Osteoblast (primary cell): ENCODE data around the gene PHACTR1. TPM values are rescaled to one million over a fixed set of nuclear protein-coding genes. Genes with fewer than 3 reads are reported as not detected.

Experiments
- DNase-seq: peaks from one replicate; pipeline ENCODE4 v3.0.0; 2011; ENCODE audit warnings: low spot score, mixed read lengths; ENCODE audit not compliant: insufficient read length; ENCODE audit errors: missing footprints
- H2AFZ ChIP-seq: 2 replicates; pipeline ENCODE4 v1.6.0; 2011; ENCODE audit warnings: mild to moderate bottlenecking, low read length
- H3K27ac ChIP-seq: 2 replicates; pipeline ENCODE4 v1.5.1; 2011; ENCODE audit warnings: mild to moderate bottlenecking, low read depth, low read length, moderate library complexity
- H3K27me3 ChIP-seq: 2 replicates; pipeline ENCODE4 v1.6.0; 2012; ENCODE audit warnings: mild to moderate bottlenecking, control low read depth, inconsistent platforms, low read length, moderate library complexity; ENCODE audit not compliant: insufficient read depth
- H3K36me3 ChIP-seq: 2 replicates; pipeline ENCODE4 v1.5.1; 2011; ENCODE audit warnings: mild to moderate bottlenecking, low read length, control low read depth, moderate library complexity; ENCODE audit not compliant: insufficient read depth
- H3K4me1 ChIP-seq: 2 replicates; pipeline ENCODE4 v1.5.1; 2011; ENCODE audit warnings: mild to moderate bottlenecking, low read length, control low read depth, moderate library complexity; ENCODE audit not compliant: insufficient read depth
- H3K4me2 ChIP-seq: 2 replicates; pipeline ENCODE4 v1.6.0; 2011; ENCODE audit warnings: mild to moderate bottlenecking, low read length; ENCODE audit not compliant: insufficient read depth
- H3K4me3 ChIP-seq: fragments of 200-600 bp; sonication (generic); 3 replicates; pipeline ENCODE4 v1.5.1; 2012; ENCODE audit warnings: mild to moderate bottlenecking, low read length, inconsistent platforms; ENCODE audit not compliant: insufficient read depth
- H3K79me2 ChIP-seq: 2 replicates; pipeline ENCODE4 v1.6.0; 2012; ENCODE audit warnings: mild to moderate bottlenecking, low read length, control low read depth, inconsistent platforms; ENCODE audit not compliant: insufficient read depth
- H3K9me3 ChIP-seq: 2 replicates; pipeline ENCODE4 v1.5.1; 2011; ENCODE audit warnings: low read depth, low read length, control low read depth
- H4K20me1 ChIP-seq: 2 replicates; pipeline ENCODE4 v1.6.0; 2012; ENCODE audit warnings: mild to moderate bottlenecking, low read length, control low read depth; ENCODE audit not compliant: insufficient read depth
- small RNA-seq: library from RNA; depleted of rRNA; stranded (forward); fragments of <200 nt; gene quantifications from one replicate; pipeline ENCODE3, GENCODE V24; 2012
- total RNA-seq: library from RNA; depleted of rRNA; stranded (reverse); fragments of >200 nt; gene quantifications from 2 replicates; pipeline ENCODE4 v1.2.3, GENCODE V29; 2012
- TF ChIP-seq, protein P1 (sequence below): IDR thresholded peaks from 2 replicates; pipeline ENCODE4 v1.5.1; 2011; ENCODE audit warnings: mild to moderate bottlenecking, low read depth, low read length, moderate library complexity; ENCODE audit errors: extremely low read depth

Gene PHACTR1
- total RNA-seq, 1 donor: 0.36 TPM

DNA sequence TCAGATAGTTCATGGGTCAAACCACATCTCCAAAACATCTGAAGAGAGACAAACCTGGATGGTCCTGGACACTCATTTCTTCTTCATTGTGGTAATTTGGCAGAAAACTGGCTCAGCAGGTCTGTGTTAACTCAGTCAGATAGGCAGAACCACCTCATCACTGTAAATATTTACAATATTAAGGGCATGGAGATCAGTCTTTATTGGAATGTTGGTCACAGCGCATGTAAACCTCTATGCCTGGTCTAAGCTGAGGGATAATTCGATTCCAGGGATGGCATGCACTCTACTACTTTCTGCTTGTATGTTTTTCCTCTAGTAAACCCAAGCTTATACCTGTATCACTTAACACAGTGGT lies 615.8 kb downstream of the PHACTR1 start:
- no peaks in the 10 kb centered on the region for H3K36me3 ChIP-seq
- no peaks in the 10 kb centered on the region for H3K9me3 ChIP-seq
- H3K4me3 ChIP-seq: no peak overlapping the region
- TF ChIP-seq, protein P1, sequence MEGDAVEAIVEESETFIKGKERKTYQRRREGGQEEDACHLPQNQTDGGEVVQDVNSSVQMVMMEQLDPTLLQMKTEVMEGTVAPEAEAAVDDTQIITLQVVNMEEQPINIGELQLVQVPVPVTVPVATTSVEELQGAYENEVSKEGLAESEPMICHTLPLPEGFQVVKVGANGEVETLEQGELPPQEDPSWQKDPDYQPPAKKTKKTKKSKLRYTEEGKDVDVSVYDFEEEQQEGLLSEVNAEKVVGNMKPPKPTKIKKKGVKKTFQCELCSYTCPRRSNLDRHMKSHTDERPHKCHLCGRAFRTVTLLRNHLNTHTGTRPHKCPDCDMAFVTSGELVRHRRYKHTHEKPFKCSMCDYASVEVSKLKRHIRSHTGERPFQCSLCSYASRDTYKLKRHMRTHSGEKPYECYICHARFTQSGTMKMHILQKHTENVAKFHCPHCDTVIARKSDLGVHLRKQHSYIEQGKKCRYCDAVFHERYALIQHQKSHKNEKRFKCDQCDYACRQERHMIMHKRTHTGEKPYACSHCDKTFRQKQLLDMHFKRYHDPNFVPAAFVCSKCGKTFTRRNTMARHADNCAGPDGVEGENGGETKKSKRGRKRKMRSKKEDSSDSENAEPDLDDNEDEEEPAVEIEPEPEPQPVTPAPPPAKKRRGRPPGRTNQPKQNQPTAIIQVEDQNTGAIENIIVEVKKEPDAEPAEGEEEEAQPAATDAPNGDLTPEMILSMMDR: no peak
- no peaks in the 10 kb centered on the region for H3K27me3 ChIP-seq
- DNase-seq: no peak
- no peaks in the 10 kb centered on the region for H4K20me1 ChIP-seq
- no peak overlapping the region for H2AFZ ChIP-seq
- H3K27ac ChIP-seq: no peak overlapping the region
- no peak overlapping the region for H3K4me2 ChIP-seq
- peaks cover 9% of the 10 kb centered on the region for H3K4me1 ChIP-seq
- peaks cover 9% of the 10 kb centered on the region for H3K79me2 ChIP-seq

DNA sequence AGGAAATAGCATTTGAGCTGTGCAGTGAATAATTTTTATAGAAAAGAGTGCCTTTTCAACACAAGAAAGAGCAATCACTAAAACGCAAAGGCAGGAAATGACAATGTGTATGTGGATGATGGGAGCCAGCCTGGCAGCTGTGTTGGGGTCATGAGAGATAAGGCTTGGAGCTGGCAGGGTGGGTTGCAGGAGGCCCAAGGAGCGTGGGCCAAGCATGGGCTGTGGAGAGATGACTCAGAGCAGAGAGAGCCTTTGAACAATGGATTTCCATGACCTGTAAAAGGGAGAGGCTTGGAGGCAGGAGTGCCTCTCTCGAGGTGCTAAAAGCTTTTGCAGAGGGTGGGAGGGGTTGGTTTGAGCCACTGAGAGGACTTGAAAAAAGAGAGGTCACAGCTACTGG lies 618.4 kb downstream of the PHACTR1 start:
- H3K36me3 ChIP-seq: no peaks in the 10 kb centered on the region

DNA sequence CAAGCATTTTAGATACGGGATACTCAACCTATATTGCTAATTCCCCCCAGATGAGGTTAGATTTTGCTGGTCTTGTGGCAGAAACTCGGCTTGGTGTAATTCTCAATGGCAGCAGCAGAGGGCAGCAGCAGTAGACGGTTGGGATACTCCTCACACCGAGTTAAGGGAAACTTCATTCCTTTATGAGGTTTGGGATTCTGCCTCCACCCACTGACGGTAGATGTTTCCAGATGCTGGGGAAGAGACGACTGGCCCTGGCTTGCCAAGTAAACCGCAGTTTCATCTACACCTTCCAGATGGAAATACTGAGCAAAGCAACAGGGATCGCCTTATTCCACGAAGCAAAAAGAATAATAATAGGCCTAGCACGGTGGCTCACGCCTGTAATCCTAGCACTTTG lies 620.0 kb downstream of the PHACTR1 start:
- DNase-seq: peak; percentile 84
- Histone ChIP-seq H3K27me3 (peaks cover 3% of the 10 kb centered on the region), H3K4me3 (no peak overlapping the region), H3K9me3 (no peaks in the 10 kb centered on the region), H3K36me3 (no peaks in the 10 kb centered on the region), H3K27ac (no peak overlapping the region), H3K4me2 (peak overlapping the region; percentile 22), H4K20me1 (no peaks in the 10 kb centered on the region), H2AFZ (peak overlapping the region; percentile 65), H3K4me1 (no peaks in the 10 kb centered on the region), H3K79me2 (no peaks in the 10 kb centered on the region)
- TF ChIP-seq, protein P1: peak; percentile 88

More for the DNA sequence above, 618.4 kb downstream of the PHACTR1 start:
- Histone ChIP-seq H3K4me1 (no peaks in the 10 kb centered on the region), H3K9me3 (no peaks in the 10 kb centered on the region), H3K4me2 (no peak overlapping the region), H3K27me3 (peaks cover 1% of the 10 kb centered on the region), H2AFZ (no peak overlapping the region), H3K27ac (no peak overlapping the region), H3K79me2 (no peaks in the 10 kb centered on the region), H4K20me1 (no peaks in the 10 kb centered on the region), H3K4me3 (no peak overlapping the region)
- no peak for DNase-seq
- TF ChIP-seq, protein P1: no peak

DNA sequence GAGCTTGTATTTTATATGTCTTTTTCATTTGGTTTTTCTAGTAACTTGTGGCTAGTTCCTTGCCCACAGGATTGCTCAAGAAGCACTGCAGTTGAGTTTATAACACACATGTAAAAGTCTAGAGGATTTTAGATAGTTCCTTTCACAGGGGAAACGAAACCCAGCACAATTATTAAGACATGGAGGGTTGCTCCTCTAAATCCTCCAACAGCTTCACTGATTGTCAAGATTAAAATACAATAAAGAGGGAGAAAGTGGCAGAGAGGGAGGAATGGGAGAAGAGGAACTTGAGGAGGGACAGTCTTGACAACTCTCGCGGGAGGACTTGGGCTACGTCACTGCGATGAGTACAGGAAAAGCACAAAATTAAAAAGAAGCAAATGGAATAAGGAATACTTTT lies 621.5 kb downstream of the PHACTR1 start:
- no peaks in the 10 kb centered on the region for H3K9me3 ChIP-seq
- no peaks in the 10 kb centered on the region for H3K79me2 ChIP-seq
- peaks cover 3% of the 10 kb centered on the region for H3K27me3 ChIP-seq
- no peak overlapping the region for H3K4me3 ChIP-seq
- no peaks in the 10 kb centered on the region for H3K36me3 ChIP-seq
- no peaks in the 10 kb centered on the region for H4K20me1 ChIP-seq
- TF ChIP-seq, protein P1: no peak
- no peaks in the 10 kb centered on the region for H3K4me1 ChIP-seq
- peak overlapping the region; percentile 40 for H2AFZ ChIP-seq
- DNase-seq: no peak
- no peak overlapping the region for H3K4me2 ChIP-seq
- H3K27ac ChIP-seq: no peak overlapping the region

Small RNAs within 50 kb of the gene (small RNA-seq; reads per million reads assigned to genes)
- gene RNU1-11P: 37.4 reads per million, percentile 96 among the genes with 10 or more reads in this experiment
